Pancreas (tissue), 10 donors: Measurements from ENCODE around the gene LAG3. TPM values are rescaled to one million over a fixed set of nuclear protein-coding genes. Genes with fewer than 3 reads are reported as not detected.

Source experiments
- ATAC-seq, 4 donors: fragments of 200-7000 bp; cut with Tn5 transposase; one replicate each; pipeline versions ENCODE4 v1.8.0 to v1.9.1; 2020; ENCODE audit warnings: mild to moderate bottlenecking in 4 of 4, moderate library complexity in 4 of 4
- DNase-seq, 6 donors: peaks; one replicate each; pipeline ENCODE4 v3.0.0-alpha.2; 2020
- FAIRE-seq: peaks from 2 replicates; lab custom pipeline; 2012; peaks lifted over from hg19 to GRCh38; lab: Jason Lieb, UNC
- H3K27ac ChIP-seq, 4 donors: fragments of 200-600 bp; sonication (generic); 1 replicate in 3 of 4; 2 replicates in 1 of 4; pipeline versions ENCODE4 v1.5.0 to v1.8.0; 2020
- H3K27me3 ChIP-seq, 4 donors: fragments of 200-600 bp; one replicate each; pipeline ENCODE4 v1.8.0; 2021
- H3K36me3 ChIP-seq, 3 donors: fragments of 200-600 bp; sonication (generic) in 1 of 3; one replicate each; pipeline versions ENCODE4 v1.5.0 to v1.8.0; 2020 to 2021
- H3K4me1 ChIP-seq, 3 donors: fragments of 200-600 bp; one replicate each; pipeline ENCODE4 v1.8.0; 2021
- H3K4me3 ChIP-seq, 4 donors: fragments of 200-600 bp; sonication (generic) in 2 of 4; one replicate each; pipeline versions ENCODE4 v1.5.0 to v1.8.0; 2020 to 2021
- H3K9me3 ChIP-seq, 4 donors: fragments of 200-600 bp; one replicate each; pipeline ENCODE4 v1.8.0; 2021
- CTCF ChIP-seq, 4 donors: fragments of 200-600 bp; sonication (generic) in 3 of 4; IDR thresholded peaks; one replicate each; pipeline versions ENCODE4 v1.5.0 to v1.8.0; 2021; ENCODE audit warnings: antibody characterized with exemption in 4 of 4
- WGBS, 2 donors: extraction: QIAGEN DNeasy Blood & Tissue Kit; methylation state at CpG; one replicate each; pipeline ENCODE4 v1.1.7; 2013; 5-methylcytosine and 5-hydroxymethylcytosine counted together
- intact Hi-C, 3 donors: fragments of 100-400 bp; cut with DNase I; formaldehyde crosslinking; loops; one replicate each; pipeline versions ENCODE4 v1.11.1 to v1.14.2; 2022
- polyA plus RNA-seq, 2 donors: library from polyadenylated mRNA; stranded (reverse); fragments of 200-250 nt; gene quantifications; one replicate each; pipeline ENCODE4 v1.2.3, GENCODE V29; 2013
- total RNA-seq, 6 donors: library from RNA; stranded (reverse); fragmentation: NEBNext Ultra II Directional in 4 of 6; extraction: Animal tissue kit (Norgen Biotek cat#: 25700) in 4 of 6; gene quantifications; one replicate each; pipeline versions ENCODE4 v1.2.1 to v1.2.4, GENCODE V29; 2021 to 2023
- donor health status: healthy with polysubstance abuse.
- donor health status: DM: no; HTN: no; CAD: no; lungs with moderate emphysema.
- donor health status: DM: no; HTN: no; CAD: no.
- donor health status: control.
- donor health status: control.
- donor health status: Bipolar disorder and iron deficiency.
- donor health status: DM: yes; HTN: yes; CAD: no.
- donor health status: DM: no; HTN: no; CAD: no.
- donor health status: DM: no; HTN: no; CAD: no.
- donor health status: DM: yes; HTN: yes; CAD: no.

The LAG3 gene
- total and polyA plus RNA-seq, 8 donors: 0.15 to 0.91 (median 0.22) TPM; not detected in 1

GRCh38 chr12:6827437-6827911, 55.2 kb downstream of the LAG3 start:
- no peaks in the 10 kb centered on the region for H3K27me3 ChIP-seq
- DNase-seq (peak; percentile 63 to 83 (median 78)), ATAC-seq (peak; percentile 26 to 57 (median 50)), FAIRE-seq (no peak)
- intact Hi-C loops: loop anchor here in 1 of 3 donors (10.0 kb wide), 1 partner anchor 93 kb away; no protein-coding TSS in a partner anchor
- no peak for TF ChIP-seq CTCF (IDR thresholded peaks at IDR 0.05)
- peaks cover 0 to 4% (median 0%) of the 10 kb centered on the region in 3 donors for H3K4me1 ChIP-seq
- H3K9me3 ChIP-seq: no peaks in the 10 kb centered on the region
- WGBS, 2 donors: 13 to 19% methylated on average over 8 of the region's 8 CpGs
- H3K27ac ChIP-seq: no peak overlapping the region
- H3K4me3 ChIP-seq: no peak overlapping the region
- H3K36me3 ChIP-seq: no peaks in the 10 kb centered on the region

Other genes starting within 250 kb of the LAG3 start
- gene GAPDH, start 238.0 kb upstream of the LAG3 start, total RNA-seq: 100 to 1,000 TPM; 149 to 657 (median 339) TPM
- gene GAPDH, start 238.0 kb upstream of the LAG3 start, polyA plus RNA-seq: 100 to 1,000 TPM; 425 to 627 TPM
- gene IFFO1, start 216.5 kb upstream of the LAG3 start, total RNA-seq: 10 to 100 TPM in 1 of 6 donors, 1 to 10 TPM in 5; 4.0 to 10.2 (median 4.9) TPM
- gene IFFO1, start 216.5 kb upstream of the LAG3 start, polyA plus RNA-seq: 10 to 100 TPM; 22.1 to 36.5 TPM
- gene NOP2, start 204.2 kb upstream of the LAG3 start, total RNA-seq: 10 to 100 TPM in 4 of 6 donors, 1 to 10 TPM in 2; 9.1 to 17.7 (median 15.1) TPM
- 10 to 100 TPM; 32.2 to 41.3 TPM for gene NOP2, start 204.2 kb upstream of the LAG3 start, polyA plus RNA-seq
- 100 to 1,000 TPM in 3 of 6 donors, 10 to 100 TPM in 3; 96.5 to 123 (median 105) TPM for gene CHD4, start 165.1 kb upstream of the LAG3 start, total RNA-seq
- 100 to 1,000 TPM; 125 to 134 TPM for gene CHD4, start 165.1 kb upstream of the LAG3 start, polyA plus RNA-seq
- gene LPAR5, start 136.6 kb upstream of the LAG3 start, total RNA-seq: 1 to 10 TPM in 2 of 6 donors, under 1 TPM in 4; 0.09 to 2.4 (median 0.71) TPM
- under 1 TPM; 0.19 to 0.23 TPM for gene LPAR5, start 136.6 kb upstream of the LAG3 start, polyA plus RNA-seq
- gene ACRBP, start 125.1 kb upstream of the LAG3 start, total RNA-seq: 1 to 10 TPM; 1.3 to 4.1 (median 1.8) TPM
- gene ACRBP, start 125.1 kb upstream of the LAG3 start, polyA plus RNA-seq: 1 to 10 TPM; 1.2 to 2.2 TPM
- gene ING4, start 109.4 kb upstream of the LAG3 start, total RNA-seq: 10 to 100 TPM in 5 of 6 donors, 1 to 10 TPM in 1; 9.0 to 24.9 (median 12.1) TPM
- gene ING4, start 109.4 kb upstream of the LAG3 start, polyA plus RNA-seq: 10 to 100 TPM; 15.7 to 29.6 TPM
- gene ZNF384, start 83.1 kb upstream of the LAG3 start, total RNA-seq: 10 to 100 TPM; 20.4 to 29.8 (median 23.9) TPM
- gene ZNF384, start 83.1 kb upstream of the LAG3 start, polyA plus RNA-seq: 10 to 100 TPM; 36.6 to 36.7 TPM
- under 1 TPM in 5 of 6 donors, not detected in 1; 0.12 to 0.34 (median 0.20) TPM for gene PIANP, start 71.7 kb upstream of the LAG3 start, total RNA-seq
- gene PIANP, start 71.7 kb upstream of the LAG3 start, polyA plus RNA-seq: 1 to 10 TPM; 1.4 to 2.7 TPM
- 10 to 100 TPM; 14.2 to 31.0 (median 23.8) TPM for gene COPS7A, start 48.5 kb upstream of the LAG3 start, total RNA-seq
- 10 to 100 TPM; 29.5 to 39.6 TPM for gene COPS7A, start 48.5 kb upstream of the LAG3 start, polyA plus RNA-seq
- gene MLF2, start 19.4 kb upstream of the LAG3 start, total RNA-seq: 10 to 100 TPM; 38.5 to 63.0 (median 54.0) TPM
- 100 to 1,000 TPM in 1 of 2 donors, 10 to 100 TPM in 1; 74.7 to 111 TPM for gene MLF2, start 19.4 kb upstream of the LAG3 start, polyA plus RNA-seq
- 100 to 1,000 TPM in 1 of 6 donors, 10 to 100 TPM in 5; 41.0 to 117 (median 58.3) TPM for gene PTMS, start 6.2 kb upstream of the LAG3 start, total RNA-seq
- 100 to 1,000 TPM; 128 to 276 TPM for gene PTMS, start 6.2 kb upstream of the LAG3 start, polyA plus RNA-seq
- gene CD4, start 17.0 kb downstream of the LAG3 start, total RNA-seq: 10 to 100 TPM in 1 of 6 donors, 1 to 10 TPM in 5; 1.2 to 19.9 (median 4.0) TPM
- 1 to 10 TPM; 1.2 to 2.0 TPM for gene CD4, start 17.0 kb downstream of the LAG3 start, polyA plus RNA-seq
- 1 to 10 TPM in 2 of 6 donors, under 1 TPM in 4; 0.41 to 4.9 (median 0.85) TPM for gene GPR162, start 49.3 kb downstream of the LAG3 start, total RNA-seq
- 1 to 10 TPM; 5.2 to 8.8 TPM for gene GPR162, start 49.3 kb downstream of the LAG3 start, polyA plus RNA-seq
- gene P3H3, start 55.9 kb downstream of the LAG3 start, total RNA-seq: 10 to 100 TPM in 2 of 6 donors, 1 to 10 TPM in 4; 5.6 to 17.3 (median 9.2) TPM
- gene P3H3, start 55.9 kb downstream of the LAG3 start, polyA plus RNA-seq: 10 to 100 TPM; 21.6 to 32.8 TPM
- 1 to 10 TPM in 5 of 6 donors, under 1 TPM in 1; 0.89 to 2.7 (median 1.5) TPM for gene GNB3, start 68.4 kb downstream of the LAG3 start, total RNA-seq
- gene GNB3, start 68.4 kb downstream of the LAG3 start, polyA plus RNA-seq: 10 to 100 TPM in 1 of 2 donors, 1 to 10 TPM in 1; 6.2 to 12.6 TPM
- gene CDCA3, start 78.8 kb downstream of the LAG3 start, total RNA-seq: 1 to 10 TPM in 1 of 6 donors, under 1 TPM in 5; 0.08 to 1.1 (median 0.56) TPM
- 1 to 10 TPM in 1 of 2 donors, under 1 TPM in 1; 0.80 to 1.2 TPM for gene CDCA3, start 78.8 kb downstream of the LAG3 start, polyA plus RNA-seq
- gene USP5, start 79.6 kb downstream of the LAG3 start, total RNA-seq: 10 to 100 TPM; 17.8 to 38.4 (median 29.2) TPM
- 10 to 100 TPM; 18.3 to 25.2 TPM for gene USP5, start 79.6 kb downstream of the LAG3 start, polyA plus RNA-seq
- 100 to 1,000 TPM in 4 of 6 donors, 10 to 100 TPM in 2; 88.5 to 211 (median 128) TPM for gene TPI1, start 95.0 kb downstream of the LAG3 start, total RNA-seq
- gene TPI1, start 95.0 kb downstream of the LAG3 start, polyA plus RNA-seq: 100 to 1,000 TPM in 1 of 2 donors, 10 to 100 TPM in 1; 93.1 to 247 TPM
- gene SPSB2, start 100.8 kb downstream of the LAG3 start, total RNA-seq: 1 to 10 TPM; 3.1 to 5.2 (median 4.4) TPM
- 10 to 100 TPM; 10.6 to 12.5 TPM for gene SPSB2, start 100.8 kb downstream of the LAG3 start, polyA plus RNA-seq
- gene LRRC23, start 132.3 kb downstream of the LAG3 start, total RNA-seq: 1 to 10 TPM; 1.7 to 5.2 (median 3.4) TPM
- 10 to 100 TPM in 1 of 2 donors, 1 to 10 TPM in 1; 8.8 to 13.0 TPM for gene LRRC23, start 132.3 kb downstream of the LAG3 start, polyA plus RNA-seq
- 1 to 10 TPM; 2.3 to 8.0 (median 4.5) TPM for gene ENO2, start 142.1 kb downstream of the LAG3 start, total RNA-seq
- gene ENO2, start 142.1 kb downstream of the LAG3 start, polyA plus RNA-seq: 10 to 100 TPM; 12.7 to 53.6 TPM
- 10 to 100 TPM; 30.9 to 54.5 (median 36.2) TPM for gene ATN1, start 155.4 kb downstream of the LAG3 start, total RNA-seq
- gene ATN1, start 155.4 kb downstream of the LAG3 start, polyA plus RNA-seq: 100 to 1,000 TPM; 110 to 113 TPM
- gene RNU7-1, start 171.3 kb downstream of the LAG3 start, total RNA-seq: not detected
- gene RNU7-1, start 171.3 kb downstream of the LAG3 start, polyA plus RNA-seq: not detected
- gene C12orf57, start 171.5 kb downstream of the LAG3 start, total RNA-seq: 100 to 1,000 TPM in 2 of 6 donors, 10 to 100 TPM in 4; 86.8 to 154 (median 97.6) TPM
- gene C12orf57, start 171.5 kb downstream of the LAG3 start, polyA plus RNA-seq: 100 to 1,000 TPM; 176 to 314 TPM
- 10 to 100 TPM; 13.3 to 37.9 (median 17.8) TPM for gene PTPN6, start 178.8 kb downstream of the LAG3 start, total RNA-seq
- 10 to 100 TPM; 48.7 to 53.1 TPM for gene PTPN6, start 178.8 kb downstream of the LAG3 start, polyA plus RNA-seq
- gene PHB2, start 198.1 kb downstream of the LAG3 start, total RNA-seq: 100 to 1,000 TPM in 3 of 6 donors, 10 to 100 TPM in 3; 79.7 to 139 (median 101) TPM
- gene PHB2, start 198.1 kb downstream of the LAG3 start, polyA plus RNA-seq: 10 to 100 TPM; 74.7 to 91.9 TPM
- gene EMG1, start 198.4 kb downstream of the LAG3 start, total RNA-seq: 10 to 100 TPM in 5 of 6 donors, 1 to 10 TPM in 1; 8.9 to 20.2 (median 17.0) TPM
- 10 to 100 TPM in 1 of 2 donors, 1 to 10 TPM in 1; 9.4 to 12.9 TPM for gene EMG1, start 198.4 kb downstream of the LAG3 start, polyA plus RNA-seq
- gene LPCAT3, start 246.0 kb downstream of the LAG3 start, total RNA-seq: 10 to 100 TPM; 22.4 to 36.5 (median 32.4) TPM
- gene LPCAT3, start 246.0 kb downstream of the LAG3 start, polyA plus RNA-seq: 10 to 100 TPM; 23.0 to 32.6 TPM